ENCODE data around the gene TXNDC15. TPM values are rescaled to one million over a fixed set of nuclear protein-coding genes. Genes with fewer than 3 reads are reported as not detected.

Gene TXNDC15
- total and polyA plus RNA-seq, 2 of the 13 experiments (the other 11 are each of a cell fraction or from before 2014, with no cell fraction given), result 22.2 to 49.9 TPM

GRCh38 chr5:134874831-134875655, 872 bp downstream of the TXNDC15 start (continued):
- TF ChIP-seq RXRA (CRISPR knock-in tag; IDR thresholded peaks at IDR 0.05), result no peak
- TF ChIP-seq TOE1 (CRISPR knock-in tag; IDR thresholded peaks at IDR 0.05), result no peak
- peak; percentile 38; the same call in 1 of the 2 replicates for TF ChIP-seq HDAC2 (CRISPR knock-in tag; IDR thresholded peaks at IDR 0.05)
- TF ChIP-seq HCFC1 (IDR thresholded peaks at IDR 0.05; ENCODE audit: low read depth, low read length), result no peak
- no peak for TF ChIP-seq ZNF792 (CRISPR knock-in tag; IDR thresholded peaks at IDR 0.05)
- no peak for TF ChIP-seq ZFY (CRISPR knock-in tag; IDR thresholded peaks at IDR 0.05)
- peak in 1 of 2 experiments; percentile 40; a peak in 1 of 4 replicates for TF ChIP-seq POLR2A (IDR thresholded peaks at IDR 0.05; ENCODE audit: insufficient read depth in 1 of 2, low read depth in 2 of 2, low read length in 2 of 2)
- no peak for TF ChIP-seq PCBP2 (optimal IDR thresholded peaks at IDR 0.05; ENCODE audit: low read depth, low read length, poor library complexity, severe bottlenecking)
- TF ChIP-seq, protein P1, sequence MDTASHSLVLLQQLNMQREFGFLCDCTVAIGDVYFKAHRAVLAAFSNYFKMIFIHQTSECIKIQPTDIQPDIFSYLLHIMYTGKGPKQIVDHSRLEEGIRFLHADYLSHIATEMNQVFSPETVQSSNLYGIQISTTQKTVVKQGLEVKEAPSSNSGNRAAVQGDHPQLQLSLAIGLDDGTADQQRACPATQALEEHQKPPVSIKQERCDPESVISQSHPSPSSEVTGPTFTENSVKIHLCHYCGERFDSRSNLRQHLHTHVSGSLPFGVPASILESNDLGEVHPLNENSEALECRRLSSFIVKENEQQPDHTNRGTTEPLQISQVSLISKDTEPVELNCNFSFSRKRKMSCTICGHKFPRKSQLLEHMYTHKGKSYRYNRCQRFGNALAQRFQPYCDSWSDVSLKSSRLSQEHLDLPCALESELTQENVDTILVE (CRISPR knock-in tag; IDR thresholded peaks at IDR 0.05), result no peak
- no peak for TF ChIP-seq ZUFSP (CRISPR knock-in tag; IDR thresholded peaks at IDR 0.05; ENCODE audit: borderline replicate concordance)
- no peak for TF ChIP-seq CENPX (CRISPR knock-in tag; IDR thresholded peaks at IDR 0.05)
- TF ChIP-seq, protein P2, sequence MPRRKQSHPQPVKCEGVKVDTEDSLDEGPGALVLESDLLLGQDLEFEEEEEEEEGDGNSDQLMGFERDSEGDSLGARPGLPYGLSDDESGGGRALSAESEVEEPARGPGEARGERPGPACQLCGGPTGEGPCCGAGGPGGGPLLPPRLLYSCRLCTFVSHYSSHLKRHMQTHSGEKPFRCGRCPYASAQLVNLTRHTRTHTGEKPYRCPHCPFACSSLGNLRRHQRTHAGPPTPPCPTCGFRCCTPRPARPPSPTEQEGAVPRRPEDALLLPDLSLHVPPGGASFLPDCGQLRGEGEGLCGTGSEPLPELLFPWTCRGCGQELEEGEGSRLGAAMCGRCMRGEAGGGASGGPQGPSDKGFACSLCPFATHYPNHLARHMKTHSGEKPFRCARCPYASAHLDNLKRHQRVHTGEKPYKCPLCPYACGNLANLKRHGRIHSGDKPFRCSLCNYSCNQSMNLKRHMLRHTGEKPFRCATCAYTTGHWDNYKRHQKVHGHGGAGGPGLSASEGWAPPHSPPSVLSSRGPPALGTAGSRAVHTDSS (CRISPR knock-in tag; conservative IDR thresholded peaks at IDR 0.05), result no peak
- TF ChIP-seq NFYB (CRISPR knock-in tag; IDR thresholded peaks at IDR 0.05), result peak; percentile 65

All from HepG2 (cell line).